H9 (cell line): ENCODE measurements around the gene MRPL48. TPM values are rescaled to one million over a fixed set of nuclear protein-coding genes. Genes with fewer than 3 reads are reported as not detected.

Experiments
- DNase-seq: peaks from one replicate; pipeline ENCODE4 v3.0.0-alpha.2; 2017
- H2AFZ ChIP-seq: one replicate; pipeline ENCODE4 v1.6.1; 2013; ENCODE audit warnings: mild to moderate bottlenecking, low read length, control low read depth, moderate library complexity
- H2AK5ac ChIP-seq: 2 replicates; pipeline ENCODE4 v1.6.1; 2013; ENCODE audit warnings: low read length, control low read depth, mixed read lengths; ENCODE audit not compliant: insufficient read length
- H2BK120ac ChIP-seq: one replicate; pipeline ENCODE4 v1.6.1; 2013; ENCODE audit warnings: low read depth, mild to moderate bottlenecking, low read length, control low read depth, inconsistent platforms; ENCODE audit not compliant: poor library complexity, severe bottlenecking
- H2BK12ac ChIP-seq: 2 replicates; pipeline ENCODE4 v1.6.1; 2013; ENCODE audit warnings: low read length, control low read depth, mixed read lengths, low read depth; ENCODE audit not compliant: insufficient read length
- H2BK15ac ChIP-seq: 2 replicates; pipeline ENCODE4 v1.6.1; 2013; ENCODE audit warnings: low read depth, low read length, control low read depth
- H2BK20ac ChIP-seq: one replicate; pipeline ENCODE4 v1.6.1; 2013; ENCODE audit warnings: low read depth, mild to moderate bottlenecking, low read length, control low read depth, inconsistent platforms; ENCODE audit not compliant: poor library complexity, severe bottlenecking
- H2BK5ac ChIP-seq: 2 replicates; pipeline ENCODE4 v1.6.1; 2013; ENCODE audit warnings: low read length, control low read depth, mixed read lengths; ENCODE audit not compliant: insufficient read length
- H3K14ac ChIP-seq: 2 replicates; pipeline ENCODE4 v1.6.1; 2013; ENCODE audit warnings: low read length, control low read depth; ENCODE audit not compliant: insufficient read depth
- H3K18ac ChIP-seq: 2 replicates; pipeline ENCODE4 v1.6.1; 2013; ENCODE audit warnings: low read depth, mild to moderate bottlenecking, mixed read lengths, low read length, control low read depth; ENCODE audit not compliant: insufficient read length
- H3K23ac ChIP-seq: 2 replicates; pipeline ENCODE4 v1.6.1; 2013; ENCODE audit warnings: low read length, control low read depth, mixed read lengths, low read depth; ENCODE audit not compliant: insufficient read length
- H3K23me2 ChIP-seq: 2 replicates; pipeline ENCODE4 v1.6.1; 2013; ENCODE audit warnings: low read depth, mild to moderate bottlenecking, mixed read lengths, low read length, control low read depth; ENCODE audit not compliant: insufficient read length, poor library complexity, severe bottlenecking
- H3K27ac ChIP-seq: 2 replicates; pipeline ENCODE4 v1.5.1; 2013; ENCODE audit warnings: low read length, control low read depth, mixed read lengths, low read depth; ENCODE audit not compliant: insufficient read length
- H3K27me3 ChIP-seq: 2 replicates; pipeline ENCODE4 v1.6.1; 2013; ENCODE audit warnings: low read length, control low read depth, inconsistent platforms; ENCODE audit not compliant: insufficient read depth
- H3K4ac ChIP-seq: 2 replicates; pipeline ENCODE4 v1.6.1; 2013; ENCODE audit warnings: low read depth, mild to moderate bottlenecking, control low read depth, inconsistent platforms, low read length, moderate library complexity
- H3K4me1 ChIP-seq: 2 replicates; pipeline ENCODE4 v1.6.1; 2013; ENCODE audit warnings: low read length, control low read depth, inconsistent platforms; ENCODE audit not compliant: insufficient read depth
- H3K4me2 ChIP-seq: 2 replicates; pipeline ENCODE4 v1.6.1; 2013; ENCODE audit warnings: low read length, control low read depth, mixed read lengths; ENCODE audit not compliant: insufficient read length, insufficient read depth
- H3K56ac ChIP-seq: 2 replicates; pipeline ENCODE4 v1.6.1; 2013; ENCODE audit warnings: low read depth, mild to moderate bottlenecking, mixed read lengths, low read length, control low read depth; ENCODE audit not compliant: insufficient read length
- H3K79me1 ChIP-seq: 2 replicates; pipeline ENCODE4 v1.6.1; 2013; ENCODE audit warnings: low read depth, mild to moderate bottlenecking, moderate library complexity, low read length, control low read depth, inconsistent platforms; ENCODE audit not compliant: insufficient read depth, poor library complexity, severe bottlenecking
- H3K79me2 ChIP-seq: 2 replicates; pipeline ENCODE4 v1.6.1; 2013; ENCODE audit warnings: low read length, control low read depth, inconsistent platforms; ENCODE audit not compliant: insufficient read depth
- H3K9ac ChIP-seq: 2 replicates; pipeline ENCODE4 v1.6.1; 2013; ENCODE audit warnings: low read length, control low read depth, mixed read lengths; ENCODE audit not compliant: insufficient read length; ENCODE audit errors: extremely low read depth
- H3K9me3 ChIP-seq: one replicate; pipeline ENCODE4 v1.6.1; 2013; ENCODE audit warnings: low read depth, low read length, inconsistent platforms; ENCODE audit not compliant: control insufficient read depth
- H3T11ph ChIP-seq: one replicate; pipeline ENCODE4 v1.6.1; 2013; ENCODE audit warnings: mild to moderate bottlenecking, low read length, control low read depth, inconsistent platforms
- H4K20me1 ChIP-seq: one replicate; pipeline ENCODE4 v1.6.1; 2013; ENCODE audit not compliant: control insufficient read depth, insufficient read length, insufficient read depth
- H4K5ac ChIP-seq: 2 replicates; pipeline ENCODE4 v1.6.1; 2013; ENCODE audit warnings: low read depth, mild to moderate bottlenecking, mixed read lengths, low read length, control low read depth; ENCODE audit not compliant: insufficient read length
- H4K8ac ChIP-seq: replicated peaks from 2 replicates; pipeline ENCODE4 v1.6.1; 2013; ENCODE audit warnings: low read length, control low read depth, mixed read lengths, low read depth; ENCODE audit not compliant: insufficient read length
- H4K91ac ChIP-seq: 2 replicates; pipeline ENCODE4 v1.6.1; 2013; ENCODE audit warnings: low read depth, mild to moderate bottlenecking, moderate library complexity, mixed read lengths, low read length, control low read depth; ENCODE audit not compliant: insufficient read length
- H3K27ac Mint-ChIP-seq, 3 experiments: 2 replicates in 2 of 3; 3 replicates in 1 of 3; pipeline ENCODE4 v1.8.0; 2020 to 2021; ENCODE audit warnings: mixed read lengths in 3 of 3, mild to moderate bottlenecking in 1 of 3, moderate library complexity in 1 of 3
- H3K27me3 Mint-ChIP-seq: 2 replicates; pipeline ENCODE4 v1.8.0; 2021; ENCODE audit warnings: low read depth, mild to moderate bottlenecking, moderate library complexity, mixed read lengths
- H3K36me3 Mint-ChIP-seq, 3 experiments: 2 replicates in 2 of 3; 3 replicates in 1 of 3; pipeline ENCODE4 v1.8.0; 2020 to 2021; ENCODE audit warnings: low read depth in 3 of 3, mixed read lengths in 3 of 3; ENCODE audit not compliant: insufficient read depth in 1 of 3
- H3K4me1 Mint-ChIP-seq, 2 experiments: 2 replicates each; pipeline ENCODE4 v1.8.0; 2020; ENCODE audit warnings: mixed read lengths in 2 of 2
- H3K4me3 Mint-ChIP-seq, 2 experiments: 2 replicates in 1 of 2; 3 replicates in 1 of 2; pipeline ENCODE4 v1.8.0; 2020 to 2021; ENCODE audit warnings: mild to moderate bottlenecking in 2 of 2, mixed read lengths in 2 of 2, moderate library complexity in 1 of 2
- H3K9me3 Mint-ChIP-seq, 2 experiments: 2 replicates in 1 of 2; 3 replicates in 1 of 2; pipeline ENCODE4 v1.8.0; 2020; ENCODE audit warnings: mild to moderate bottlenecking in 2 of 2, mixed read lengths in 2 of 2, moderate library complexity in 1 of 2
- WGBS: extraction: QIAGEN DNeasy Blood & Tissue Kit; methylation state at CpG from one replicate; pipeline ENCODE4 v1.1.7; 2013; ENCODE audit warnings: missing lambda C conversion rate, low lambda C conversion rate, mixed read lengths; ENCODE audit not compliant: insufficient read length; ENCODE audit errors: extremely low coverage; 5-methylcytosine and 5-hydroxymethylcytosine counted together
- total RNA-seq: library from RNA; stranded (reverse); gene quantifications from 2 replicates; pipeline ENCODE4 v1.2.1, GENCODE V29; 2021
- TF ChIP-seq, protein P1 (sequence below): fragments of 200-600 bp; sonication (generic); conservative IDR thresholded peaks from 3 replicates; pipeline ENCODE4 v1.8.0; 2021; ENCODE audit warnings: antibody characterized with exemption, mild to moderate bottlenecking

Gene MRPL48
- total RNA-seq, 1 experiment from 2014 or later = 36.4 TPM

DNA sequence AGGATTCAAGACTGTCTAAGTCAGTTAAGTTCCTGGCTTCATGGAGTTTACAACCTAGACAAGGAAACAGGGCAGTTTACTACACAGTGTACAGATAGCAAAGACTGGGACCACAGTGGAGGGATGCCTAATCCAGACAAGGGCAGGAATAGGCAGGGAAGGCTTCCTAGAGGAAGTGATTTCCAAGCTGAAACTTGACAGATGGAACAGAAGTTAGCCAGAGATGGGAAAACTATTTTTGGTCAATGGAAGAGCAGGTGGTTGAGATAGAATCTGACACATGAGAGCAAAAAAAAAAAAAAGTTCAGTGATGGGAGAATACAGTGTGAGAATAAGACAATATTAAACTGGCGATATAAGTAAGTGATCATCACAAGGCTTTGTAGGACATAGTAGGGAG, 87.7 kb downstream of the MRPL48 start:
- Mint-ChIP-seq H3K36me3 (peaks cover 21 to 60% (median 51%) of the 10 kb centered on the region in 3 experiments; a peak in 6 of 7 replicates), H3K9me3 (no peaks in the 10 kb centered on the region; a peak in 1 of 5 replicates), H3K4me1 (peaks cover 19 to 23% of the 10 kb centered on the region in 2 experiments), H3K27ac (peak overlapping the region; percentile 48 to 100 (median 99); a peak in 5 of 7 replicates), H3K4me3 (peak overlapping the region; percentile 86 to 98), H3K27me3 (no peaks in the 10 kb centered on the region; the same call in 1 of the 2 replicates)
- H3K27ac ChIP-seq = peak overlapping the region; percentile 76
- H3K23ac ChIP-seq = no peak overlapping the region
- H4K5ac ChIP-seq = peak overlapping the region; percentile 37
- 0 out of 2 replicates have a peak, but pooled peaks cover 3% of the 10 kb centered on the region for H3K4me1 ChIP-seq
- peaks cover 9% of the 10 kb centered on the region; the same call in 1 of the 2 replicates for H3K79me2 ChIP-seq
- H3T11ph ChIP-seq = no peak overlapping the region
- no peak overlapping the region for H2BK20ac ChIP-seq
- no peak overlapping the region for H4K91ac ChIP-seq
- H3K27me3 ChIP-seq = no peaks in the 10 kb centered on the region
- H3K14ac ChIP-seq = peak overlapping the region; percentile 61; the same call in 1 of the 2 replicates
- peak overlapping the region; percentile 93 for H3K9ac ChIP-seq
- WGBS = no CpG with 5 or more reads among the region's 1 CpG
- no peak for DNase-seq
- H2AK5ac ChIP-seq = no peak overlapping the region
- peak overlapping the region; percentile 58 for H2BK5ac ChIP-seq
- H2BK120ac ChIP-seq = no peak overlapping the region
- H4K8ac ChIP-seq = no peak overlapping the region
- peaks cover 11% of the 10 kb centered on the region for H3K23me2 ChIP-seq
- H2AFZ ChIP-seq = no peak overlapping the region
- peak overlapping the region; percentile 72 for H3K18ac ChIP-seq
- peak overlapping the region; percentile 41 for H3K56ac ChIP-seq
- H2BK15ac ChIP-seq = no peak overlapping the region
- H3K79me1 ChIP-seq = peaks cover 12% of the 10 kb centered on the region
- H3K4me2 ChIP-seq = peak overlapping the region; percentile 99
- no peaks in the 10 kb centered on the region for H3K9me3 ChIP-seq
- H3K4ac ChIP-seq = no peak overlapping the region
- TF ChIP-seq, protein P1, sequence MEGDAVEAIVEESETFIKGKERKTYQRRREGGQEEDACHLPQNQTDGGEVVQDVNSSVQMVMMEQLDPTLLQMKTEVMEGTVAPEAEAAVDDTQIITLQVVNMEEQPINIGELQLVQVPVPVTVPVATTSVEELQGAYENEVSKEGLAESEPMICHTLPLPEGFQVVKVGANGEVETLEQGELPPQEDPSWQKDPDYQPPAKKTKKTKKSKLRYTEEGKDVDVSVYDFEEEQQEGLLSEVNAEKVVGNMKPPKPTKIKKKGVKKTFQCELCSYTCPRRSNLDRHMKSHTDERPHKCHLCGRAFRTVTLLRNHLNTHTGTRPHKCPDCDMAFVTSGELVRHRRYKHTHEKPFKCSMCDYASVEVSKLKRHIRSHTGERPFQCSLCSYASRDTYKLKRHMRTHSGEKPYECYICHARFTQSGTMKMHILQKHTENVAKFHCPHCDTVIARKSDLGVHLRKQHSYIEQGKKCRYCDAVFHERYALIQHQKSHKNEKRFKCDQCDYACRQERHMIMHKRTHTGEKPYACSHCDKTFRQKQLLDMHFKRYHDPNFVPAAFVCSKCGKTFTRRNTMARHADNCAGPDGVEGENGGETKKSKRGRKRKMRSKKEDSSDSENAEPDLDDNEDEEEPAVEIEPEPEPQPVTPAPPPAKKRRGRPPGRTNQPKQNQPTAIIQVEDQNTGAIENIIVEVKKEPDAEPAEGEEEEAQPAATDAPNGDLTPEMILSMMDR = no peak
- H4K20me1 ChIP-seq = no peaks in the 10 kb centered on the region
- no peak overlapping the region for H2BK12ac ChIP-seq
